NCI-H345 treated with DMSO at 0.1 percent for 48 hours (cell line): Measurements from ENCODE around the gene BRPF1.
A peak's percentile ranks its signal among the peaks of the same experiment; 100 is the strongest.

ENCODE experiments used
- DNase-seq: peaks from one replicate; lab custom pipeline; 2025; ENCODE audit not compliant: unreplicated experiment; lab: John Stamatoyannopoulos, UW

BRPF1 gene

DNA sequence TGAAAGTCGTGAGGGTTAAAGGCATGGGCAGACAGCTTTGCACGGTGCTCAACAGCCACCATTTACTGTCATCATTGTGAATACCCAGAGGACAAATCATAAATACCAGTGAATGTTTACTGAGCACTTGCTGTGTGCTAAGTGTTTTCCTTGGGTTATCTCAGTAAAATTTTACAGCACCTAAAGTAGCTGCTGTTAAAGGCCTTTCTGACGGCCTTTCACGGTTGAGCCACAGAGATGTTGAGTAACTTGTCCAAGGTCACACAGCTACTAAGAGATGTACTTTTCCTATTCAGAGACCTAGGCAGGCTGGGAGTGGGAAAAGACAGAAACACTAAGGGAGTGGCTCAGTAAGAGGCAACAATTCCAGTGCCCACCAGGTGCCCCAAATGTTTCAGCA lies 28.3 kb upstream of the BRPF1 start:
- DNase-seq, result no peak

DNA sequence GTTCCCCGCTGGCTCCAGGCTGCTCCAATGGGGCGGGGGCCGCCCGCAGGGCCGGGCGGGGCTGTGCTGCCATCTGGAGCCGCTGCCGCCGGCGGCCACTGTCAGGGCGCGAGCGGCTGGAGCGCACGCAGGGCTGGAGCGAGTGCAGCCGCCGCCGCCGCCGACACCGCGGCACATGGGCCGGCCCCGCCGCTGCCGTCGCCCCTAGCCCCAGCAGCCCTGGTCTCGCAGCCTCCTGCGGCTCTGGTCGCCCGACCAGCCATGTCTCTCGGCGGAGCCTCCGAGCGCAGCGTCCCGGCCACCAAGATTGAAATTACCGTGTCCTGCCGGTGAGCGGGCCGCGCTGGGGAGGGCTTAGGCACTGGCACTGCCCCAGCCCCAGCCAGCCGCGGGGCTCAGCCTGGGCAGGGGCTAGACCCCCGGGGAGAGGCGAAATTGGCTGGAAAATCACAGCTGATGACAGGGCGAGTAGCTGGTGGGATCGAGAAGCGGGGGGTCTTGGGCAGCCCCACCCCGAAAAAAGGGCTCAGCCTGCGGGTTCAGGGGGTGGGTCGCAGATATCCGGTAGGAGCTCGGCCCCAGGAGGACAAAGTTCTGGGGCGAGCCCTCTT lies 27.7 kb upstream of the BRPF1 start, which contains the start of gene CPNE9:
Gene CPNE9 (plus strand): TSS at position 98 of the 611 bp plus-strand sequence. CDS start 164 bp downstream, at position 262.
- DNase-seq, result no peak

DNA sequence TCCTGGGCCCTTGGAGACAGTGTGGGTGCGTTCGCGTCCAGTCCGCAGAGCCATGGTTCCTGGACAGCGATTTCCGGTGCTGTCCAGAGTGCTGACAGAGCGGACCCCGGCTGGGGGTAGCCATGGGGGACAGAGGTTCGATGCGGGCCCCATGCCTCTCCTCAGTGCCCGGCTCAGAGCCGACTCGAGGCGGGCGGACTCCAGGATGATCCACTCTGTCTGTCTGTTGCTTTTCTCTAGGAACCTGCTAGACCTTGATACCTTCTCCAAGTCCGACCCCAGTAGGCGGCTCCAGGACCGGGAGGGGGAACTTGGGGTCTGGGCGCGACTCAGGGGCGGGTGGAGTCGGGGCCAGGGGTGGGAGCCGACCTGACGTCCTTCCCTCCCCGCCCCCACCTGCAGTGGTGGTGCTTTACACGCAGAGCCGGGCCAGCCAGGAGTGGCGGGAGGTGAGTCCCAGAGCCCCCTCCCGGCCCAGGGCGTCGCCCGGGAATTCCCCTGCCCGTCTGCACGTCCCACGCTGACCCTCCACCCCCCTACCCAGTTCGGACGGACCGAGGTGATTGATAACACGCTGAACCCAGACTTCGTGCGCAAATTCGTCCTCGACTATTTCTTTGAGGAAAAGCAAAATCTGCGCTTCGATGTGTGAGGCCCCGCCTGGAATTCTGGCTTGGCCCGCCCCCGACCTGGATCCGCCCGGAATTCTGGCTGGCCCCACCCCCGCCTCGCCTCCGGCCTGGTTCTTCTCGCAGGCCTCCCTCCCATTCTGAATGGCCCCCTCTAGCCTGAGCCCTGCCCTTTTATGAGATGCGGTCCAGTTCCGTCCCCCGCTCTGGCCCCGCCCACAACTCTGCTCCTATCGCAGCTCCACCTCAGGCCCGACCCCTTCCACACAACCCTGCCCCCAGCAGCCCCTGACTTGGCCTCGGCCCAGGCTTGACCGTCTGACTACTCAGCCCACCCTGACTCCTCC lies 26.9 kb upstream of the BRPF1 start:
- DNase-seq, result no peak

DNA sequence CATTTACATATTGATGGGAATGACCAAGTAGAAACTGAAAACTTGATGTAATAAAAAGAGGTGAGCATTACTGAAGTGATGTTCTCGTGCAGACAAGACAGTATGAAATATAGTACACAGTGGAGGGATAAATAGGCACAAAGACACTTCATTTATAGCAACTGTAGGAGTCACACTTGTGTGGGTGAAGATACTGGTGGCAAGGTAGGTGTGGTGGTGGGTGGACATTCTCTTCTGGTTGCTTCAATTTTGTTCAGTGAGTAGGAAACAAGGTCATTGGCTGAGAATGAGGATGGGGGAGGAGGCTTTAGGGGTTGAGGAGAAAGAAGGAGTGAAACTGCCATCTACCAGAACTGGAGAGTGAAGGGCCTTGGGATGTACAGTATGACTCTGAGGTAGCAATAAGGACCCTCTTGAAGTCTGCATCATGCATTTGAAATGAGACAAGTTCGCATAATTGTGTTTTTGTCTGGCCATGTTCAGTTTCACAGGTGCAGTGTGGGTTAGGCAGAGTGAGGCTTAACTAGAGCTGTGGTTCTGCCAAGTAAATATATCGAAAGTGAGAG lies 21.3 kb upstream of the BRPF1 start:
- DNase-seq, result no peak

DNA sequence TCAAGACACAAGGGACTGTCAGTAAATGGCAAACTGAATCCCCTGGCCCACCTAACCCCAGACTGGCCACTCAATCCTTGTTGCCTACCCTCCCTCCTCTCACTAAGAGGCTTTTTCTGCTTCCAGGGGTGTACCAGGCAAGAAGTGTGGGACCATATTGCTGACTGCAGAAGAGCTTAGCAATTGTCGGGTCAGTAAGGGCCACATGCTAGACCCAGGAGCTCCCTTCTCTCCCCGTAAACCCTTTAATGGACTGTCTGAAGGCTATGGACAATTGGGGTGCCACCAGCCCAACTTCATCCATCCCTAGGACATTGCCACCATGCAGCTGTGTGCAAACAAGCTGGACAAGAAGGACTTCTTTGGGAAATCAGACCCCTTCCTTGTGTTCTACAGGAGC lies 19.1 kb upstream of the BRPF1 start:
- DNase-seq, result no peak

DNA sequence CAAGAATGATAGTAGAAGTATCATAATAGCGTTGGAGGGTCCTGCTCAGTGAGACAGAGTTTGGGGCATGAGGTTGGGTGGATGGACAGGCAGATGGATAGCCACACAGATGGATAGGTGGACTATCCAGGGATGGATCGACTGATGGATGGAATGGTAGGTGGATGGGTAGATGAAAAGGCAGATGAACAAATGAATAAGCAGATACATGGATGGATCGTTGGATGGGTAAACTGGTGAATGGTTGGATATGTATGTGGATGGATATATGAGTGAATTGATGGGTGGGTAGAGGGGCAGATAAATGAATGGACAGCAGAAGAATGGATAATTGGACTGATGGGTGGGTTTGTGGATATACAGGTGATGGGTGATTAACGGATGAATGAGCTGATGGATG lies 18.4 kb upstream of the BRPF1 start:
- no peak for DNase-seq

DNA sequence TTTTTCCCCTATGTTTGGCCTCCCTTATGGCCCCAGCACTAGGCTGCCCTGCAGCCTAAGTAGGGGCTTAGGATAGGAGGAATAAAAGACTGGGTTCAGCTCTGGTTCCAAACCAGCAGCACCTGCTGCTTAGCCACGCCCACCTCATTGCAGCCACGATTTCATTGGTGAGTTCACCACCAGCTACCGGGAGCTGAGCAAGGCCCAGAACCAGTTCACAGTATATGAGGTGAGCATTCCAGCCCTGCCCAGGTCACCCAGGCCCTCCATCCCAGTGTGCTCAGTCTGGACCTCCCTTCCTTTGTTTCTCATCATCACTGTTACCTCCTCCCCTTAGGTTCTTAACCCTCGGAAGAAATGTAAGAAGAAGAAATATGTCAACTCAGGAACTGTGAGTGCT lies 16.4 kb upstream of the BRPF1 start:
- no peak for DNase-seq

DNA sequence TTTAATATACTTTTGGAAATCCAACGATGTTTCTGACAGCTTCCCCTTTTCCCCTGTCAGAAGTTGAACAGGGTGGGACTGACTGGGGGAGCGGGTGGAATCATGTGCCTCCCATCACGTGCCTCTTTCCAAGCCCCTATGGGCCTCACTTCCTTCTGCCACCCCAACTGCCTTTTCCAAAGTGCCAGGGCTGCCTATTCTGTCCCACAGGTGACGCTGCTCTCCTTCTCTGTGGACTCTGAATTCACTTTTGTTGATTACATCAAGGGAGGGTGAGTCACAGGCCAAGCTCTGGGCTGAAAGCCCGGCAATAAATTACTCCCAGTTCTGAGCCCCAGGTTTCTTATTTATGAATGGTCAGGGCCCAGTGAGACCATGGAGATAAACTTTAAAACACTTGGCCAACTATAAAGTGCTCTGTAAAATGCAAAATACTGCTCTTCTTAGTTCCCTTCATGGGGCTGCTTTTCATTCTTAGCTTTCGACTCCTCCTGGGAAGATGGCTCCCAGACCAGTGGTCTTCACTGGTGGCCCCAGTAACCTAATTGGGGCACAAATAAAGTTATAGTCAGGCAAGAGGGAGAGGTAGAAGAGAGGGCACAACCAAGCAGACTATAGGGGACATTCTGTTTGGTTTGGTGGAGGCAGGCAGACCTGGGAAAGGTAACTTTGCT lies 15.6 kb upstream of the BRPF1 start:
- DNase-seq, result no peak

DNA sequence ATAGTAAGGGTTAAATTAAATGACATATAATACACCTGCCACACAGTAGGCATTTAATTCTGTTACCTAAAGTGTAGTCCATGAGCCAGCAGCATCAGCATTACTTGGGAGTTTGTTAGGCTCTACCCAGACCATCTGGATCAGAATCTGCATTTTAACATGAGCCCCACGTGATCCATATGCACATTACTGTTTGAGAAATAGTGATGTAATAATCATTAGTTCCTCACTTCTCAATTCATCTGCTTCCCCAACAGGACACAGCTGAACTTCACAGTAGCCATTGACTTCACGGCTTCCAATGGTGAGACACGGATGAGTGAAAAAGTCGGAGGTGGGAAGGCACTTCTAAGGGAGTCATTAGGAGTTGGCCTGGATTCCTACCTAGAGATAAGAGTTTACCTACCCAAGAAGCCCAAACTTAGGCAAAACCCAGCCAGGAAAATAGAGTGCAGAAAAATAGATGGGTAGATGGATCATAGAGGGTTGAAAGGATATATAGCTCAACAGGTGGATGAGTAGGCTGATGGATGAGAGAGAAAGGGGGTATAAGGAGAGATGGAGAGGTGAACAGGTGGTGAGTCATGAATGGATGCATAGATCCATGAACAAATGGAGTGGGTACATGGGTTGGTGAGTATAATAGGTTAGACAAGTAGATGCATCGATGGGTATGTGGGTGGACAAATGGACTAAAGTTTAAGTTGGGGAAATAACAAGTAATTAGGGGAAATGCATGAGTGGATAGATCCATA lies 14.6 kb upstream of the BRPF1 start:
- no peak for DNase-seq

DNA sequence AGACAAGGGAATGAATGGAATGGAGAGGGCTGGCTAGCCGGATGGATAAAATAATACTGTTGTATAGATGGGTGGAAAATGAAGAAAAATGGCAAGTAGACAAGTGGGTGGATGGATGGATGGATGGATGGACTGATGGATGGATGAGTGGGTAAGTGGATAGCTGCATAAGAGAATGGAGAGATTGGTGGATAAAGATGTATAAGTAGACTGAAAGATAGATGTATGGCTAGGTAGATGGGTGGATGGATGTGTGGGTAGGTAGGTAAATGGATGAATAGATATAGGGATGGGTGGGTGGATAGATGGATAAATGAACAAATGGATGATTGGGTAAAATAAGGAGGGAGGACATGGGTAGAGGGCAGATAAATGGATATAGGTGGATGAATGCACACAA lies 14.0 kb upstream of the BRPF1 start:
- DNase-seq, result no peak

DNA sequence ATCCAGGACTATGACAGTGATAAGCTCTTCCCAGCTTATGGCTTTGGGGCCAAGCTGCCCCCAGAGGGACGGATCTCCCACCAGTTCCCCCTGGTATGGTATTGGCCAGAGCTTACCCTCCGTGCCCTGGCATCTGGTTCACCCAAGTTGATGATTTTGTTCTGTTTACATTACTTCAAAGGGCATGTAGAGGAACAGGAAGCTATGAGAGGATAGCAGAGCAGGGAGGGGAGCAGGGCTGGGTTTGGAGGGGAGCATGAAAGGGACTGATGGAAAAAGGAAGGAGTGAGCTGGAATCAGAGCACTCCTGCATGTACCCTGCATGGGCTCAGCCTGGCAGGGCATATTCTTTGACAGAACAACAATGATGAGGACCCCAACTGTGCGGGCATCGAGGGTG lies 13.4 kb upstream of the BRPF1 start:
- DNase-seq, result no peak

DNA sequence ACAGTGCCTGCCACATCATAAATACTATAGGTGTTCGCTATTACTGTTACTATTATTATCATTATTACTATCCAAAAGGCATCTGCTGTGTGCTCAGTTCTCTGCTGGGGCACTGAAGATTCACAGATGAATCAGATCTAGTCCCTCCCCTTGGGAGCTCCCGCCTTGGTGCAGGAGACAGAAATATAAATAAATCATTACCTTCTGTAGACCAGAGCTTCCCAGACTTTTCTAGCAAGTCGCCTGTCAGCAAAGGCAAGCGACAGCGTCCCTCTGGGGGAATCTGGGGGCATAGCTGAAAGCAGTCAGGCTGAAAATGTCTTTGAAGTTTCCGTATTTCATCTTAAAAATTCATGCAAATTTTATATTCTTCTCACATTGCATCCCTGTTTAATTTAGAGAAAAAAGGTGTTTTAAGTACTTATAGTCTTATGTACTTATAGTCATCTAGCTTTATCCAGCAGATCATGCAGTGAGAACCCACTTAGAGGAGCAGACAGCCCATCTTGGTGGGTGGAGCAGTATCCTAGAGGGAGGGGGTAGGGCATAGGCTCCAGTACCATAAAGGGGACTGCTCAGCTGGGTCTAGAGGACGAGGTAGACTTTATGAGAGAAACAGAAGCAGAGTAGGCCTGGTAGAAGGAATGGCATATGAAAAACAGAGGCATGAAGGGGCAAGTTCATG lies 10.4 kb upstream of the BRPF1 start:
- no peak for DNase-seq

DNA sequence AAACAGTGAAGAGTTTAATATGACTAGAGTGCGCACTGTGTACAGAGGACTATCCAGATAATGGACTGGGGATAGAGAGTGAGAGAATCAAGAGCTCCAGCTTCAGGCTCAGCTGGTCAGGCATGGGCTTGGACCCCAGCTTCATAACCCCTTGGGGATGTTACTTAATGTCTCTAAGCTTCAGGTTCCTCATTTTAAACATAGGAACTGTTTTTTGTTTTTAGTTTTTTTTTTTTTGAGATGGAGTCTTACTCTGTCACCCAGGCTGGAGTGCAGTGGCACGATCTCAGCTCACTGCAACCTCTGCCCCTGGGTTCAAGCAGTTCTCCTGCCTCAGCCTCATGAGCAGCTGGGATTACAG lies 9.9 kb upstream of the BRPF1 start:
- no peak for DNase-seq

DNA sequence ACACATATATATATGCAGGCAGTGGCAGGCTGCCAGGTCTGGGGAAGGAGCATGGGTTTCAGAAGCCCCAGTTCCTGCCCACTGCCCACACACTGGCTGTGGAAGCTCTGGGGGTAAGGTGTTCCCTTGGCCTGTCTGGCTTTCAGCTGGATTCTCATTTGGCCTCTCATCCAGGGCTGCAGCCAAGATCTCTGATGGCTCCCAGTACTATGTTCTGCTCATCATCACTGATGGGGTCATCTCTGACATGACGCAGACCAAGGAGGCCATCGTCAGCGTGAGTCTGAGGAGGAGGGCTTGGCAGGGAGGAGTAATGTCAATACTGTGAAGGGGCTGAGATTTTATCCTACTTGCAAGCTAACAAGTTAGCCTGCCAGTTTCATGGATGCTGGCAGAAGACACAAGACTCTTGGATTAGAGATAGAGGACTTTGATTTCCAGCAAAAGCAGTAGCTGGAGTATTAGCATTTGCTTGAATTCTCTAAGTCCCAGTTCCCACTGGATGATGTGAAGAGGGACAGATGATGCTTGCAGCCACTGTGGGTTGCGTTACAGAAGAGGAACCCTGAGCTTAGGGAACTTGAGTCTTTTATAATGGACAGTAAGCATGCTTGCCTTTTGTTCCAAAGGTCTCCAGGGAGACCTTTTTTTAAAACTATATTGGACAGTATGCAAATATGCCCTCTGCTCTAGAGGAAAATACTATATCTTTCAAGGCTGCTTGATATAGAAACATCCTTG lies 5.6 kb upstream of the BRPF1 start:
- no peak for DNase-seq

DNA sequence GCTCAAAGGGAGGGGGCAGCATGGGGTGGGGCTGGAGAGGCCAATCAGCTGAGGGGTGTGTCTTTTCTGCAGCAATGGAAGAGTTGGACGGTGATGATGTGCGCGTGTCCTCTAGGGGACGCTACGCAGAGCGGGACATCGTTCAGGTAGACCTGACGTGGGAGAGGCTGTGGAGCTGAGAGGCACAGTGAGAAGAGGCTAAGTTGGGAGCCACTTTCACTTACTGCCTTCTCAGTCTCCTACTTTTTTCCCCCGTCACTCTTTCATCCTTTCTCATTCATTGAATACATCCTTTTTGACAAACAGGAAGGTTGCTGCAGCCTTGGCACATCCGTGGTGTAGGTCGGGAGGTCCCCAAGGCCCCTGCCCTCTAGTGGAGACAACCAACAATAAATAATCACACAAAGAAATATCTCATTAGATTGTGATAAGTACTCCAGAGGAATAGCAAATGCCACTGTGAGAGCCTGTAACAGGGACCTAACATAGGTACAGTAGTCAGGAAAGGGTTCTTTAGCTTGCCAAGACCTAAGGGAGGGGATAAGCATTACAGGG lies 4.4 kb upstream of the BRPF1 start:
- no peak for DNase-seq

DNA sequence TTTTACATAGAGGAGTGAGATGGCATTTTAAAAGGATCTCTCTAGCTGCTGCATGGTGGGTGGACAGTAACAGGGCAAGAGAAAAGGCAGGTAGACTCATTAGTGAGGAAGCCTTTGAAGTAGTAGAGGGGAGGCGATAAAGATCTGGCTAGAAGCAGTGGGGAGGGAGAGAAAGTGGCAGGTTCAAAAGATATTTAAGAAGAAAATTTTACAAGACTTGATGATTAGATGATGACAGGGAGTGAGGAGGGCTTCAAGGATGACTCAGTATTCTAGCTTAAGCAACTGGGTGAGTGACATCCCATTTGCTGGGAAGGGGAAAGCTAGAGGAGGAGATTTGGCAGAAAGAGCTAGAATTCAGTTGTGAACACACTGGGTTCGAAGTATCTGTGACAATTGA lies 3.8 kb upstream of the BRPF1 start:
- no peak for DNase-seq

DNA sequence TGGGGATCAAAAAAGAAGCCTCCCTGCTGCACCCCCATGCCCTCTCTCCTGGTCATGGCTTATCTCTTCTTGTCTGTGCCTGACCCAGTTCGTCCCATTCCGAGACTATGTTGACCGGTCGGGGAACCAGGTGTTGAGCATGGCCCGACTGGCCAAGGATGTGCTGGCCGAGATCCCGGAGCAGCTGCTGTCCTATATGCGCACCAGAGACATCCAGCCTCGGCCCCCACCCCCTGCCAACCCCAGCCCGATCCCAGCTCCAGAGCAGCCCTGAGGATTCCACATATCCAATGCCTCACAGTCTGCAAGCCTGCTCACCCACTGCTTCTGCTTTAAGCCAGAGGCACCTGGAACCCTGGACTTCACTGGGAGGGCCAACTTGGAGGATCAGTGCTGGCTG lies 2.1 kb upstream of the BRPF1 start:
- no peak for DNase-seq

DNA sequence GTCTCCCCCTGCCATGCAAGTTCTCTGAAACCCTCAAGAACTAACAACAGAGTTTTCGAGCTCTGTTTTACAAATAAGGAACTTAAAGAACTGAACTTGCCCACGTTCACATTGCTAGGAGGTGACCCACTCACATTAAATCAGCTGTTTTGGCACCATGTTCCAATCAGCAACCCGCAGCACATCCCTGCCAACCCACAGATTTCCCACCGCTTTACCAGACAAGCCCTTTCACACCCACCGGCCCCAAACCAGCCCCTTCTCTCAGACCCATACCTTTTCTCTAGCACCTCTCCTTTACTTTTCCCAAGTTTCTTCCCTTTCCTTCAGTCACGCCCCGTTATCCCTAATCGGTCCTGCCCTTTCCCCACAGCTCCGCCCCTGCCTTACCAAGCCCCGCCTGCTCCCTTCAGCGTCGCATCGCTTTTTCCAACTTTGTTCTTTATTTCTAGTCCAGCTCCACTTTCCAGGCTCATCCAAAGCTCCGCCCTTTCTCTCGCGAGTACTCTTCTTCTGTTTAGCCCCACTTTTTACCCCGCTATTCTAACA lies 804 bp upstream of the BRPF1 start:
- peak; percentile 65 for DNase-seq
